Prostate gland (tissue), 2 donors: ENCODE data around the gene TNRC6B.

Experiments
- CTCF ChIP-seq, 4 experiments: fragments of 200-600 bp in 2 of 4; fragments of 450-650 bp in 2 of 4; sonication (generic) in 2 of 4; IDR thresholded peaks; 1 replicate in 3 of 4; 2 replicates in 1 of 4; pipeline ENCODE4 v1.5.1; 2016 to 2019; ENCODE audit warnings: antibody characterized with exemption in 4 of 4, mild to moderate bottlenecking in 2 of 4, moderate library complexity in 2 of 4
- POLR2A ChIP-seq: fragments of 450-650 bp; IDR thresholded peaks from one replicate; pipeline ENCODE4 v1.6.1; 2016; ENCODE audit warnings: antibody characterized with exemption, mild to moderate bottlenecking
- POLR2AphosphoS5 ChIP-seq: sonication (generic); formaldehyde crosslinking; IDR thresholded peaks from one replicate; pipeline ENCODE4 v1.6.1; 2017; ENCODE audit warnings: antibody characterized with exemption

GRCh38 chr22:40335358-40335757 lies 157.6 kb downstream of the TNRC6B start:
- TF ChIP-seq POLR2AphosphoS5 (no peak), CTCF (IDR thresholded peaks at IDR 0.05) (no peak), POLR2A (no peak)
